LNCaP clone FGC (cell line): ENCODE results near the gene MTCH2.

Experiments used
- DNase-seq: peaks from one replicate; pipeline ENCODE4 v3.0.0-alpha.2; 2011; ENCODE audit warnings: low read depth
- H3K4me3 ChIP-seq: 2 replicates; pipeline ENCODE4 v1.5.1; 2011; ENCODE audit warnings: mild to moderate bottlenecking, low read depth, low read length, control low read depth
- TF ChIP-seq, protein P1 (sequence below): IDR thresholded peaks from 2 replicates; pipeline ENCODE4 v1.5.1; 2012; ENCODE audit warnings: mild to moderate bottlenecking; ENCODE audit not compliant: control insufficient read depth, insufficient read depth; ENCODE audit errors: extremely low read depth

The MTCH2 gene

DNA sequence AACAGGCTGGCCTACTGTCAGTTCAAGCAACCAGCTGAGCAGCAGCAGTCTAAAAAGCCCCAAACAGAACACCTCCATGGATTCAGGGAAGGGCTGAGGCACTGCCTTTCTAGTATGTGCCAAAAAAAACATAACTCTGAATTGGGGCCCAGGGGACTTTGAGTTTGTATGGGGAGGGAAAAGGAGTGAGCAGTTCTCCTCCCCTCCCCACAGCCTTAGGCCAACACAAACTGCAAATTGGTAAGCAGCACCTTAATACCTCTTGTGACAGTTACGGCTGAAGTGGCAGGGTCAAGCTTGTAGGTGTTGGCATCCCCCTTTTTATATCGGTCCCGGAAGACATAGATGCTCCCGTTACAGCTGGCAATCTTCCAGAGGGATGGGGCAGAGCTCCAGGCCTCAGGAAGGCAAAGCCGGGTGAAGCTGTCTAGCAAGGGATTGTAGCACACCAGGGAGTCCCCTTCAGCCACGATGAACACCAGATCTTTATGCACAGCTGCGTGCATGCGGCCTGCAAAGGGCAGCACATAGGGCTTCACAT, 69.6 kb downstream of the MTCH2 start:
- TF ChIP-seq, protein P1, sequence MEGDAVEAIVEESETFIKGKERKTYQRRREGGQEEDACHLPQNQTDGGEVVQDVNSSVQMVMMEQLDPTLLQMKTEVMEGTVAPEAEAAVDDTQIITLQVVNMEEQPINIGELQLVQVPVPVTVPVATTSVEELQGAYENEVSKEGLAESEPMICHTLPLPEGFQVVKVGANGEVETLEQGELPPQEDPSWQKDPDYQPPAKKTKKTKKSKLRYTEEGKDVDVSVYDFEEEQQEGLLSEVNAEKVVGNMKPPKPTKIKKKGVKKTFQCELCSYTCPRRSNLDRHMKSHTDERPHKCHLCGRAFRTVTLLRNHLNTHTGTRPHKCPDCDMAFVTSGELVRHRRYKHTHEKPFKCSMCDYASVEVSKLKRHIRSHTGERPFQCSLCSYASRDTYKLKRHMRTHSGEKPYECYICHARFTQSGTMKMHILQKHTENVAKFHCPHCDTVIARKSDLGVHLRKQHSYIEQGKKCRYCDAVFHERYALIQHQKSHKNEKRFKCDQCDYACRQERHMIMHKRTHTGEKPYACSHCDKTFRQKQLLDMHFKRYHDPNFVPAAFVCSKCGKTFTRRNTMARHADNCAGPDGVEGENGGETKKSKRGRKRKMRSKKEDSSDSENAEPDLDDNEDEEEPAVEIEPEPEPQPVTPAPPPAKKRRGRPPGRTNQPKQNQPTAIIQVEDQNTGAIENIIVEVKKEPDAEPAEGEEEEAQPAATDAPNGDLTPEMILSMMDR, result no peak
- H3K4me3 ChIP-seq, result no peak overlapping the region
- DNase-seq, result no peak

DNA sequence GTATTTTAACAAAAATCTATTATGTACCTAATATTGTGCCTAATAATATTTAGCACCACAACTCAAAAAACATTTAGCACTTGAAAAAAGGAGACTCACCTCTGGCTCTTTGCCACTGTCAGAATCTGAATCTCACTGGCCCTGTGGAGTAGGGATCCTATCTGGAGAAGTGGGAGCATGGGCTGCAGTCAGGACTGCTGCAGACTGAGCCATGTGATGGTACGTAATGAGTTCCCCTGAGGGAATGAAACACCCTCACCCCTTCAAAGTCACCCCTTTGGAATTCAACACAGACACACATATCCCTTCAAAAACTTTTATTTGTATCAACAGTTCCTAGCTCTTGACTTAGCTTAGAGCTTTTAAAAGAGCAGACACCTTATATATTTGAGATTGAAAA, 70.5 kb downstream of the MTCH2 start:
- TF ChIP-seq, protein P1, result no peak
- H3K4me3 ChIP-seq, result no peak overlapping the region
- no peak for DNase-seq

DNA sequence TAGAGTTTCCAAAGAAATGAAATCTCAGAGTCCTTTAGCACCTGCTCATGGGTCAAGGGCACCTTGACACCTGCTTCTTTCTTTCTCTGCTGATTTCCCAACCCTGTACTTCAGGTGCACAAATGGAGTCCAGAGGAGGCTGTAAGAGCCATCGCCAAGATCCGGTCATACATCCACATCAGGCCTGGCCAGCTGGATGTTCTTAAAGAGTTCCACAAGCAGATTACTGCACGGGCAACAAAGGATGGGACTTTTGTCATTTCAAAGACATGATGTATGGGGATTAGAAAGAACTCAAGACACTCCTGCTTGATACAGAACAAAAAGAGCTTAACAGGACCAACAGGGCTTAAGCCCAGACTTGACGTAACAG, 71.0 kb downstream of the MTCH2 start:
- H3K4me3 ChIP-seq, result no peak overlapping the region
- DNase-seq, result no peak
- TF ChIP-seq, protein P1, result no peak

DNA sequence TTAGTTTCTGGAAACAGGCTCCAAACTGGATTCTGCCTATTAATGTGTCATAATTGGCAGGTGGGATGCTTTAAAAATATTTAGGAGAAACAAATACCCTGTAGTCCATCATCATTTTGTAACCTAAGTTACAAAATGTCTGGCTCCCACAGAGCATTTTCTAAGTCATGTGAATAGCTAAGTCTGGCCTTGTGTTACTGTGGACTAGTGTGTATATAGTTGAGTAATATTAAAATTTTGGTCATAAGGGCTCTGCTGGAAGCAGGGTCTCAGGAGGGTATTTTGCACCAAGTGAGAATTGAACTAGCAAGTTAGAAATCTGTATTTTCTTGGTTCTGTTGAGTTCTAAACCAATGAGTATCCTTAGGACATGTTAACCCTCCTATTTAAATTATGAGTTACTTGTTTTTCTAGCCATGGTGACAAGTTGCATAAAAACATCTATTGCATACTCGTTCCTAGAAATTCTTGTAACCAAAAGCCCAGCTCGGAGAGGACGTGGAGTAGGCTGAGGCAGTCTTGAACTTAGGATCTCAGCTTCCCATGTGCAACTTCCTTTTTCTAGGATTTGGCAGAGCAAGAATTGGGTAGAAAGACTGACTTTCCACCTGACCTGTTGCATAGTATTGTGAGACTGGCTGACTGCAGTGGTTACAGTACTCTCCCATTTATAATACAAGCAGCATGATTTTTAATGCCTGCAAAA, 71.6 kb downstream of the MTCH2 start:
- H3K4me3 ChIP-seq, result no peak overlapping the region
- no peak for DNase-seq
- TF ChIP-seq, protein P1, result no peak

DNA sequence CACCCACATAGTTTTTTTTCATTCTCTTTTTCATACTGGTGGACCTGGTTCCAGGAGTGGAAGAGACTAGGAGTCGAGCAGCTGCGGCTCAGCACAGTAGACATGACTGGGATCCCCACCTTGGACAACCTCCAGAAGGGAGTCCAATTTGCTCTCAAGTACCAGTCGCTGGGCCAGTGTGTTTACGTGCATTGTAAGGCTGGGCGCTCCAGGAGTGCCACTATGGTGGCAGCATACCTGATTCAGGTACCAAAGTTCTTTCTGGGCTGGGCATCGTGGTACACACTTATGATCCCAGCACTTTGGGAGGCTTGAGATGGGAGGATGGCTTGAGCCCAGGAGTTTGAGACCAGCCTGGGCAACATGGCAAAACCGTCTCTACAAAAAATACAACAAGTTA, 72.7 kb downstream of the MTCH2 start:
- TF ChIP-seq, protein P1, result no peak
- H3K4me3 ChIP-seq, result no peak overlapping the region
- no peak for DNase-seq
